GM18870 (cell line): ENCODE results near the gene KCNK3.

ENCODE experiments used
- ATAC-seq: cut with Tn5 transposase; IDR thresholded peaks from one replicate; pipeline ENCODE4 v1.9.1; 2021; ENCODE audit warnings: moderate library complexity; ENCODE audit not compliant: unreplicated experiment

The KCNK3 gene

DNA sequence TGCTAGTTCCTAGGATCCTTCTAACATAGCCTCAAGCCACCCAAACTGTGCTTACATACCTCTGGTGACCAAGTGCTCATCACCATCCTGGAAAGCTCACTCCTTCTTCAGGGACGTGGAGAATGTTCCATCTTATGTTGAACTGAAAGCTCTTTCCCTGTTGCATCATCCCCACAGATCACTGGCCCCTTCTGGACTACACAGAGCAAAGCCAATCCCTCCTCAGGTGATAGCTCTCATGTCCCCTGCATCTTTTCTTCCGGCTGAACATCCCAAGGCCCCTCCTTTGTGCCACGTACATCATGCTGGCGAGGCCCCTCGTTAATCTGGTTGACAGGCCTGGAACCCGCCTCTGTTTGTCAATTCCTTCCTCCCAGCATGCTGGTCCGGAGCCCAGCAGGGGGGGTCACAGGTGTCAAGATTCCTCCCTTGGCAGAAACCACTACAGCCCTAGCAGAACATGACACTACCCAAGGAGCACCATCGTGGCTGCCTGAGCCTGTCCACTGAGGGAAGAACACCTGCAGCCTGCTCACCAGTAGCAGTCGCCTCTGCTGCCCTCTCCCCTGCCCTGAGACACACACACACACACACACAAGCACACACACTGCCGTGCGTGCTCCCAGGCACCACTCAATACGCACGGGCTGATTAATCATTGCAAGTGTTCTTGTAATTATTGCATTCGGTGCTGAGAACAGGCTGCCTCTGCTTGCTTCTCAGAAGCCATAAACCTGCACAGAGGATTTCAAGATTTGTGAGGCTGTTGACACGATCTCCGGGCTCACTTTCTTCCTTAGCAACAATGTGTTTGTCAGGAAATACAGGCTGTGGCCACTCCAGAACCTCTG lies 6.3 kb upstream of the KCNK3 start:
- no peak for ATAC-seq

DNA sequence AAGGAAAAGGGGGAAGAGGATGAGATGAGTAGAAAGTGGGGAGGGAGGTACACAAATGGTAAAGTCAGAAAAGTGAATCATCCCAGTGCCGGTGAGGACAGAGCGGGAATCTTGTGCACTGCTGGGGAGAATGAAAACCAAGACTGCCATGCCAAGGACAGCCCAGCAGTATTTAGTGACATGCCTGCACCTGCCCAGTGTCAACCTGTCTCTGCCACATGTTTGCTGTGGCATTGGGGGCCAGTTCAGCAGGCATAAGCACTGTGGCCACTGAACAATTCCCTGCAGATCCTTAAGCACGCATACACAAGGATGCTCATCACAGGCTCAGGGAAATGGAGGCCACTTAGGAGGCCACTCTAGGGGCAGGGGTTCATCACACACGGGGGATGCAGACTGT lies 5.2 kb upstream of the KCNK3 start:
- no peak for ATAC-seq

DNA sequence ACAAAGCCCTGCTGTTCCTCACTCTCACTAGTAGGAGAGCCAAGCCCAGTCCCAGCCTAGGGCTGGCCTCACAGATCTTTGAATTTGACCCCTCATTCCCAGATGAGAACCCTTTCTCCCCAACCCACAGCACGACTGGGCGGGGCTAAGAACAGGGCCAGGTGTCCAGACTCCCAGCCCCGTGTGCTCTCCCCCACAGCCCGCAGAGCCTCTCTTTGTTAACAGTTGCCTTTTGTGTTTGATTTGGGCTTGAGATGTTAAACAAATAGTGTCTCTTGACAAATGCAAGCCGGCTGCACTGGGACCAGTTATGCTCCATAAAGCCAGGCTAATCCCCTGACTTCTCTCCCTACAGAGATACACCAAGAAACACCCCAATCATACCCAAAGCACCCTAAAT lies 4.7 kb upstream of the KCNK3 start:
- ATAC-seq: no peak

DNA sequence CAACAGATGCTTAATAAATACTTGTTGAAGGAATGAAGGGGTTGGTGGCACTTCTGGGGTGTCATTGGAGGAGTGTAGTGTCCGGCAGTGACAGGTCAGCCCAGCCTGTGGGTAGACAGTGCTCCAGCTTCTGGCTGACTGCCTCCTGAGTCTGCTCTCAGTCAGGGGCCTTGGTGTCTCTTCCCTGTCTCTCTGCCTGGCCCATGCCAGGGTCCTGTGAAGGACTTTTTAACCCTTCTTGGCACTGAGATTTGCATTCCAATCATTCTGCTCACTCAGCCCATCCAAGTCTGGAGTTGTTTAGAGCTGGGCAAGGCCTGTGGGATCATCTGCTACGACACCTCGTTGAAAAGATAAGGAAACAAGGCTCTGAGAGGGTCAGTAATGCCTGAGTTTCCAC lies 1.4 kb upstream of the KCNK3 start:
- no peak for ATAC-seq

DNA sequence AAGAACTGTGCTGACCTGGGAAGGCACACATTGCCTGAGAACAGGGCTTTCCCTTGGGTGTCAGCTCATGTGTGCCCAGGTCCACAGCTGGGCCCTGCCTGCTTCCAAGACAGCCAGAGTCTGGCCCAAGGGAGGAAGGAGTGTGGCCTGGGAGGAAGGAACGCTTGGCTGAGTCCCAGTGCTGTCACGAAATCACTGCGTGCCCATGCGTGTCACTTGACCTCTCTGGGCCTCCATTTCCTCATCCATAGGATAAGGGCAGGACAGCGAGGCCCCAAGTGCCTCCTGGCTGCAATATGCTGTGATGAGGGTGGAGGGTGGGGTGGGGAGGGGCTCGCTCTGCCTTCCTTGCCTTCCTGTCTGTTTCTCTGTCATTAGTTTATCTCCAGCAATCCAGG lies 642 bp upstream of the KCNK3 start:
- no peak for ATAC-seq

DNA sequence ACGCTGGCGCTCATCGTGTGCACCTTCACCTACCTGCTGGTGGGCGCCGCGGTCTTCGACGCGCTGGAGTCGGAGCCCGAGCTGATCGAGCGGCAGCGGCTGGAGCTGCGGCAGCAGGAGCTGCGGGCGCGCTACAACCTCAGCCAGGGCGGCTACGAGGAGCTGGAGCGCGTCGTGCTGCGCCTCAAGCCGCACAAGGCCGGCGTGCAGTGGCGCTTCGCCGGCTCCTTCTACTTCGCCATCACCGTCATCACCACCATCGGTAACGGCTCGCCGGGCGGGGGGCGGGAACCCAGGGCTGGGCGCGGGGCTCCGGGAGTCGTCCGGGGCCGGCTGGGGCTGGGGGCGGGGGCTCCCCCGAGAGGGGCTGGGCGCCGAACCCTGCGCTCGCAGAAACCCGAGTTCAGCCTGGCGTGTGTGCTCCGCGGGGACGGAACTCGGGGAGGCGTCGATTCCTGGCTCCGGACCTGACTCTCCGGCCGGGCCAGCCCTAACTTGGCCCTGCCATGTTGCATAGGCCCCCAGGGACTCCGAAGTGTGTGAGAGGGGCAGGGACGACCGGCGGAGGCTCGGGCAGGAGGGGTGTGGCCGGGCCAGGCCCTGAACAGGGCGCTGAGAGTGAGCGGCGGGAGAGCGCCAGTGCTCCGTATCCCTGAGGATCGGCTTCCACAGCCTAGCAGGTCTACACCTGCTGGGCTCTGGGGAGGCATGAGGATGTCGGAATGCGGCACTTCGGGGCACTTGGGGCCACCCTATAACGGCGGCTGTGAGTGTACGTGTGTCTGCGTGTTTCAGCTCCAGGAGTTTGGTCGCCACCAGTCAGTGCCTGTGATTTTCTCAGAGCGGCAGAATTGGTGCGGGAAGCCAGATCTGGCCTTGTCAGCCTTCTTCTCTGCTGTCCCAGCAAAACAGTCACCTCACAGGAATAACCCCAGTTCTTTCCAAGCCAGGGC lies 651 bp downstream of the KCNK3 start:
- no peak for ATAC-seq

DNA sequence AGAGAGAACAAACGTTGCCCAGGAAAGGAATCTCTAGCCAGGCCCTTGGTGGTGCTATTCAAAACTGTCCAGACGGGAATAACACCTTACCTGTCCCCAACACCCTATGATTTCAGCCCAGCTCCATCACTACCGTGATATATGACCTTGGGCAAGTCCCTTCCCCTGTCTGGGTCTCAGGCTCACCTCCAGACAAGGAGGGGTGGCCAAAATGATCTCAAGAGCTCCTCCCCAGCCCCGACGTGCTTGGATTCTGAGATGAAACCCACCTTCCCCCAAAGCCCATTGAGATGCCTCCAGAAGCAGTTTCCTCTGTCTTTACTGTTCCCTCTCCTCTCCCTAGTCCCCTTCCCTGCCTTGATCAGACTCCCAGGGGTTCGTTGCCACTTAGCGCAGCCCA lies 1.5 kb downstream of the KCNK3 start:
- ATAC-seq: no peak

DNA sequence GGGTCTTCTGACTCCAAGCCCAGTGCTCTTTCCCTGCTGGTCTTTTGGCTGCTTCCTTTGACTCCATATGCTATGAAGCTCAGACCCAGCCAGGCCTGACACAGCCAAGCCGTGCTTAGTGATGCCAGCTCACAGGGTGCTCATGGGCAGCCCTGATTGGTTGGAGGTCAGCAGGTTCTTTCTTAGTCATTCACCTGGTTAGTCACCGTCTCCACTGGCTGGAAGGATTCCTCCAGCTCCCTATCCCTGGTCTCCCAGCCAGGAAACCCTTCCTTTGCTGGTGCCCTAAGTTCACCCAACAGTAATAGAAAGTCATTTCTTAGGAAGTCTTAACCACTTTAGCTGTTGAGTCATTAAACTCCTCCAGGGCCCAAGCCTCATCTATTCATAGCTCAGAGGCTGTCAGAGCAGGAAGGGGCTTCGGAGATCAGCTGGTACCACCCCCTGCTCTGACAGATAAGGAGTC lies 3.9 kb downstream of the KCNK3 start:
- ATAC-seq: no peak

DNA sequence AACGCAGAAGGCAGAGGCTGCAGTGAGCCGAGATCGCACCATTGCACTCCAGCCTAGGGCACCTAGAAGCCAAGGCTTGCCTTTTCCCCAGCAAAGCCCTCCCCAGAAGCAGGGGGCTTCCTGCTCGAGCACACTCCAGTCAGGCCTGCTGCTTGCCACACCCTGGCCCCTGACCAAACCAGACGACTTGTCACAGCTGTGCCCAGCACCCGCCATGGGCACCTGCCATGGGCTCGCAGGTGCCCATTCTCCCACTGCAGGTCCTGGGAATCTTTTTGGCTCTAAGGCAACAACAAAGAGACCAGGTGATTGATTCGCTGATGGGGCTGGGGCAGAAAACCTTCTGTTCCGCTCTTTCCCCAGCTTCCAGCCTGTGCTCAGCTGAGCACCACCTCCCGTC lies 4.9 kb downstream of the KCNK3 start:
- no peak for ATAC-seq

DNA sequence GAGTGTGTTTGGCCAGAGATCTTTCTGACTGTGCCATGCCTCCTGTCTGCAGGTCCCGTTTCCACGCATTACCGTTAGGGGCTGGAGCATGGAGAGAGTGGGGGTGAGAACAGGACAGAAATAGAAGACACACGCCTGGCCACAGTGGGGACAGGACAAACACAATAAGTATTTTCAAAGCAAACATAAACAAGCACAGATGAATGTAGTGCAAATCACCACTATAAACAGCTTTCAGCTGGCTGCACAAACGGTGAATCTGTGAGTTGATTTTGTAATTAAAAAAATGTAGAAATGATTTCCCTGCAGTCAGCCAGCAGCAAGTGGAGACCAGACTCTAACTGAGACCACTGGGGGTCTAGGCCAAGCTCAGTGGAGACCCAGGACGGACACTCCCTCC lies 6.8 kb downstream of the KCNK3 start:
- no peak for ATAC-seq

DNA sequence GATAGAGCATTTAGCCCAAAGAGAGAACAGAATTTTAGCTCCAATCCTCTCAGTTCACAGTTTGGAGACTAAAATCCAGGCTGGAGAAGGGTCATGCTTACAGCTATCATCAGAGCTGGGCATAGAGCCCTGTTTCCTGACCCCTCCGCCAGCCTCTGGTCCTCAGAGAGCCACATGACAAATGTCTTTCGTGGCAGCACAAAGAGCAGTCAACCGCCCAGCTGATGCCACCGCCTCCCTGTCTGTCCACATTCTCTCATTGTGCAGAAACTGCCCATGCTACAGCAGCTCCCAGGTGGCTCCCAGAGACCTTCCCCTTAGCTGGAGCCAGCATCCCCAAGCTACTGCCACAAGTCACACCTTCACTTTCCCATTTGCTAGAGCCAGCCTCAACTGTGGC lies 7.6 kb downstream of the KCNK3 start:
- ATAC-seq: no peak

DNA sequence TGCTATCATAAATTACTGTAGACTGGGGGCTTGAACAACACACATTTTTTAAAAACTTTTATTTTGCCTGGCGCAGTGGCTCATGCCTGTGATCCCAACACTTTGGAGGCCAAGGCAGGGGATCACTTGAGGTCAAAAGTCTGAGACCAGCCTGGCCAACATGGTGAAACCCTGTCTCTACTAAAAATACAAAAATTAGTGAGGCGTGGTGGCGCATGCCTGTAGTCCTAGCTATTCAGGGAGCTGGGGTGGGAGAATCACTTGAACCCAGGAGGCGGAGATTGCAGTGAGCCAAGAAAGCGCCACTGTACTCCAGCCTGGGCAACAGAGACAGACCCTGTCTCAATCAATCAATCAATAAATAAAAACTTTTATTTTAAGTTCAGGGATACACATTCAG lies 9.1 kb downstream of the KCNK3 start:
- no peak for ATAC-seq

DNA sequence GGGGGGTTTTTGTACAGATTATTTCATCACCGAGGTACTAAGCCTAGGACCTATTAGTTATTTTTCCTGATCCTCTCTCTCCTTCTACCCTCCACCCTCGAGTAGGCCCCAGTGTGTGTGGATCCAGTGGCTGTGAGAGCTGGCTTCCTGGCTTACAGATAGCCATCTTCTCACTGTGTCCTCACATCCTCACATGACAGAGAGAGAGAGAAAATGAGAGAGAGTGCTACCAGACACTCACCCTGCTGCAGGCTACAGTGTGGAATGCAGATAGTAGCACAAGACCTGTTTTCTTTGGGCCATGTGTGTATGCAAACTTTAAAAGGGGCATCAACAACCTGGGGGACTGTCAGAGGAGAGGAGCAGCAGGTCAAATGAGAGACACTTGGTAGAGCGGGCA lies 9.5 kb downstream of the KCNK3 start:
- no peak for ATAC-seq

DNA sequence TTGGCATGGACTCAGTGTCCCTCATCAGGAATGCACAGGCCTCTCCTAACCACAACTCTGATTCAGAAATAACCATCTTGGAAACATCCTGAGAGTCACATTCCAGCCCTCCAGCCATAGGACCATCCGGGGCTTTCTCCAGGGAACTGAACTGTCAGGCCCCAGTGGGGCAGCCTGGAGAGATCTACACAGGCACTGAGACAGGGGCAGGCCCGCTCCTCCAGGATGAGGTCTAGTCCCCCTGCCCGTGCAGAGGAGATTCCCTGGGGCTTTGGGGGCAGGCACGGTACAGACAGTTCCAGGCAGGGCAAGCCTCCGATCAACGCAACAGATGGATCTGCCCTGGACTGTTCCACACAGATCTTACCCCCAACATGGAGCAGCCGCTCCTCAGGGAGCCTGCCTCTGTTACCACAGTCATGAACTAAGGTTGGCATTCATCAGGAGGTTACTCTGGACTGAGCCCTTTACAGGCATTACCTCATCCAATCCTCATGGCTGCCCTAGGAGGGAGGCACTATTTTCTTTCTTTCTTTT lies 12.0 kb downstream of the KCNK3 start:
- no peak for ATAC-seq

DNA sequence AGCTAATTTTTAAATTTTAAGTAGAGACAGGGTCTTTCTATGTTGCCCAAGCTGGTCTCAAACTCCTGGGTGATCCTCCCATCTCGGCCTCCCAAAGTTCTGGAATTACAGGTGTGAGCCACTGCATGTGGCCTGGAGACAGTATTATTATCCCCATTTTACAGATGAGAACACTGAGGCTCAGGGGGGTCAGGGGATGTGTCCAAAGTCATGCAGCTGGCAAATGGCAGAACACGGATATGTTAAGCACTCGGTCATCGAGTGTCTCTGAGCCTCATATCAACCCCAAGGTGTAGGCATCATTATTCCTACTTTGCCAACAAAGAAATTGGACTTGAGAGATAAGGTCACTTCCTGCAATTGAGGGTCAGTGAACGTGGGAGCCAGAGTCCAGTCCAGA lies 12.6 kb downstream of the KCNK3 start:
- no peak for ATAC-seq

DNA sequence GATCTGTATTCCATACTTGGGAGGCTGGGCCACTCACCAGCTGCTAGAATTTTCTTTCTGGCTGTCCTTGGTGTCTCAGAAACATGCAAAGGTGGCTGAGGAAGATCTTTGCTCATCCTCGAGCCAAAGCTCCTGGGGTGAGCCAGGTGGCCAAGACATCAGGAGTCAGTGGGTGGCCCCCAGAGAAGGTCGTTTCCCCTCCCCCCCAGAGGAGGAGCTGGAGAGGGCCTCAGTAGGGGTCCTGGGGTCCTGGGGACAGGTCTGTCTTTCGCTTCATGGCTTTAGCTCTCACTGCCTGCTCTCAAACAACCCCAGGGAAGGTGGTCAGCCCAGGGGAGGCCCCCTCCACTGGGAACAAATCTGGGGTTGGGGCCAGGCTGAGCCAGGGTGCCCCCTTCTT lies 13.6 kb downstream of the KCNK3 start:
- no peak for ATAC-seq

DNA sequence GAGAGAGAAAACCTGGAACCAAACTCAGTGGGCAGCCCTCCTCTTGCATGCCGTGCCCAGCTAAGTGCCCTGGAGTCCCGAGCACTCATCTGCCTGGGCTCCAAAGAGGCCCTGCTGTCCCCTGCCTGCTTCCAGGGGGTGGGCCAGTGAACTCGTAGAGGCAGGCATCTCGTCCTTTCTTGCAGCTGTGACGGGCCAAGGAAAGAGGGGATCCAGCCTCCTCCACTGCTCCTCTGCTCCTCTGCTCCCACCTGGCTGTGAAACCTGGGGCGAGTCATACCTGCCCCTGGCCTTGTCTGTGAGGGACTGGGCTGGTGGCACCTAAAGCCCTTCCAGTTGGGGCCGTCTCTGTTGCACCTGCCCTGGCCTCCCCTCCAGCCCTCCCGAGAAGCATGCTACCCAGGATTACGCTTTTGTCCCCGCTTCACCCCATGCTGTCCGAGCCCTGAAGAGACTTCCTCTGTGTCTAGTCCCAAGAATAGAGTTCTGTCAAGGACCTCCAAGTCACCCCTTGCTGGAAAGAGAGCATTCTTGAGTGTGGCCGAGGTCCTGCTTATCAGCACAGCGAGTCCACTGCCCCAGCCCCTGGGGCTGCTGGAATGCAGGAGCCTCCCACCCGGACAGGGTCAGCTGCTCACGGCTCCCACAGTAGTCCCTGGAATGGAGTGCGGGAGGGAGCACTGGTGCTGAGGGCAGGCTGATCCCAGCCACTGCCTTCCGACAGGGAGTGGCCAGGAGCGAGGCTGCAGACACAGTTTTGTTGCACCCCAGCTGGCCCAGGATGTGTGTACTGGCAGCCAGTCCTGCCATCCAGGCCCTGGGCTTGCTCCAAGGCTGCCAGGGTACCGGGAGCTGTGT lies 14.3 kb downstream of the KCNK3 start:
- no peak for ATAC-seq

DNA sequence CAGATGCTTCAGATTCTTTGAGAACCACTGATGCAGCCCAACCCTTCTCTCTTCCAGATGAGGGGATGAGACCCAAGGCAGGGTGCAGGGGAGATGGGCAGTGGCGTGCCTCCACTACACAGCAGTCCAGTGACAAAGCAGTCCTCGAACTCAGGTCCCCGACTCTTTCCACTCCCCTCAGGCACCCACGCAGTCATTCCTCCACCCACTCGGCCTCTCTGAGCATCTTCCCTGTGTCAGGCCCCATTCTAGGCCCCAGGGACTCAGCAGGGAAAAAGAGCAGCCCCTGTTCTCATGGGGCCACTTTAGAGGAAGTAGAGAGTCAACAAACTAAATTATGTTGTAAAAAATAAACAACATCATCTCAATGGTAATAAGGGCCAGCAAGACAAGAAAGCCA lies 15.2 kb downstream of the KCNK3 start:
- ATAC-seq: no peak

DNA sequence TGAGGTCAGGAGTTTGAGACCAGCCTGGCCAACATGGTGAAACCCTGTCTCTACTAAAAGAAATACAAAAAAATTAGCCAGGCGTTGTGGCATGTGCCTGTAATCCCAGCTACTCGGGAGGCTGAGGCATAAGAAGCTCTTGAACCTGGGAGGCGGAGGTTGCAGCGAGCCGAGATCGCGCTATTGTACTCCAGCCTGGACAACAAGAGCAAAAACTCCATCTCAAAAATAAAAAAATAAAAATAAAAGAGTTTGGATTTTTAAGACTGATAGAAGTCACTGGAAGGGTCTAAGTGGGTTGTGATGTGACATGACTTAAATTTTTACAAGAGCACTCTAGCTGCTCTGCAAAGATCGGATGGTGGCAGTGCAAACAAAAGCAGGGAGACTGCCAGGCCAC lies 15.9 kb downstream of the KCNK3 start:
- no peak for ATAC-seq

DNA sequence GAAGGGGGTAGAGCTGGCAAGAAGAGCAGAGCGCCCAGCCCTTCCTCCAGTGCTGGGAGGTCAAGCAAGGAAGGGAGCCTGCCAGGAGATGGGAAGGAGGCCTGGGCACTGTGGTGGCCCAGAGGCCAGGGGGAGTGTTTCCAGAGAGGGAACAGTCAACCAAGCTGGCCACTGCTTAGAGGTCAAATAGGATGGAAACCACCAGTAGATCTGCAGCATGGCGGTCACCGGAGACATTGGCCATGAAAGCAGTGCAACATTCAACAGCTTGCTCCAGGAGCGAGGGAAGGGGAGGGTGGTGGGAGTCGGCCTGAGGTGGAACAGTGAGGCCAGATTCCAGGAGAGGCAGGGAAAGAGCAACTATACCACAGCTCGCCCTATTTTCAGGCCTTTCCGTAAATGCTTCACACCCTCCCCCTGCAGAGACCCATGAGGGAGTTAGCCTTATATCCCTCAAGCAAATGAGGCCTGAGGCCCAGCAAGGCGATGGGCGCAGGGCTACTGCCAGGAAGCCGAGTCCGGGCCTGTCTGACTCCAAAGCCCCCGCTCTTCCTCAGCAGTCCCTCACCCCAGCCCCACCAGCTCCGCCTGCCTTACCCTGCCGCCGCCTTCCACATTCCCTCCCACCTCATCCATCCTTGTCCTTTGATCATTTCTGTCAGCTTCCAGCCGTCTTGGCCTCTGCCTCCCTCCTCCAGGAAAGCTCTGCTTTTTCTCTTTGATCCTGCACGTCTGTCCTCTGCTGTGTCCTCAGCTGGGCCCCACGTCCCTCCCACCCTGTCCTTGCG lies 17.0 kb downstream of the KCNK3 start:
- ATAC-seq: no peak
